NCI-H1436 treated with DMSO at 0.1 percent for 48 hours (cell line): Measurements from ENCODE around the gene NT5C3B.
"Not testable (repeated sequence)": the region's sequence is repeated elsewhere in the genome, so short reads cannot be mapped to it uniquely, and the experiment has no call there.

Source experiments
- DNase-seq: peaks from one replicate; lab custom pipeline; 2025; lab: John Stamatoyannopoulos, UW

The NT5C3B gene

DNA sequence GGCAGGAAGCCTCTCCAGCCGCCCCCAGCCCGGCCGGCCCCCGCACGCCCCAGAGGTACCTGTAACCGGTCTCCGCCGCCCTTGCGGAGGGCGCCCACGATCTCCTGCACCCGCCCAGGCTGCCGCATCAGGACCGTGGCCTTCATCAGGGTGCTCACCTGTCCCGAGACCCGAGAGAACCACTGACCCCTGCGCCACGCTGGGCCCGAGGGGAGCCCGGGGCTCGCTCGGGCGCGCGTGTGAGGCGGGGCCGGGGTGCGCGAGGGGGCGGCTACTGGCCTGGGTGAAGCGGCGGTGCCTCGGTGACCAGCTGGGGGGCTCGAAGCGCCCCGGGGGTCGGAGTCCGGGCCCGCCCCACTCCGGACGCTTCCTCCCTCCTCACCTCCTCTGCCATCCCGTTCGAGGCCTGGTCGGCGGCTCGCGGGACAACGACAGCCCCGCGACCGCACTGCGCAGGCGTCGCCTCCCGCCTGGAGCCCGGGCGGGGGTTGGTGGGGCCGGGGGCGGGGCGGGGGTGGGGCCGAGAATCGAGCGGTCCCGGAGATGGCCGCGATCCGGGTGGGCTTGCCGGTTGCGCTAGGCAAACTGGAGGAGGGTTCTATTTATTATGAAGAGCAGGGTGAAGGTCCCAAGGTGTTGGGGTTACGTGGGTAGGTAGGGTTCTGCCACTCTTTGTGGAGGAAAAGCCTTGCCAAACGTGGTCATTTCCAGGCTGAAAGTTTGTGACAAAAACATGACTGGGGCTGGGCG, at the start of gene NT5C3B:
Gene NT5C3B, minus strand, starts transcription at position 433 of the 750 bp plus-strand sequence. Its CDS starts 39 bp downstream, at position 394.
- DNase-seq, result no peak

DNA sequence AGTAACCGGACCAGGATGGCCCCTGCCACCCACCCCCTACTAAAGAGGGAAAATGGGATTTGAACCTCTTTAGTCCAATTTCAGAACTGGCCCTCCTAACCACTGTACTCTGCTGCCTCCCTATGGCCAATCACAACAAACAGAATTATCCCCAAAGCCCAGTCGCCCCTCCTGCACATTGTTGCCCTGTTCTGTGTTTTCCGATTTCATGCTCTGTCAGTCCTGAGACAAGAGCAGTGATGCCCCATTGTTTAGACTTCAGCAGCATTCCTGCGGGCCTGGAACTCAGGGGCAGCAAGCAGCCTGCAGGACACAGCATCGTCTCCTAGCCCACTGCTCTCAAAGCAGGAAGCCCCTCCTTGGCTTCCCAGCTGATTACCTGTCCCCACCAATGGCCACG, 49.7 kb upstream of the NT5C3B start:
- DNase-seq, result no peak

DNA sequence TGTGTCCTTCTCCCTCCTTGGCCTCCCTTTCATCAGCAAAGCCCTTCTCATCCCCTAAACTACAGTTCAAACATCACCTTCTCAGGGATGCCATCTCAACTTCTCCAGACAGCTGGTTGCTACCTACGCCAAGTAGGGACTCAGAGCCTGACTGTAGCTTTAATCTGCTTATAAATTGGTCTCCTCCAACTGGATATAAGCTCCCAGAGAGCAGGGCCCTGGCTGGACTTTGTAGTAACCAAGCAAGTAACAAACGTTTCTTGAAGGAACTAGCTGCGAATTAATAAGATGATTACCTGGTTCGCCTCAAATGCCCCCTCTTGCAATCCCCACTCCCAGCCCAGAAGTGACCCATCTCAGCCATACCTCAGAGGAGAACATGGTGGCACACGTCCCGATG, 46.7 kb upstream of the NT5C3B start:
- no peak for DNase-seq

DNA sequence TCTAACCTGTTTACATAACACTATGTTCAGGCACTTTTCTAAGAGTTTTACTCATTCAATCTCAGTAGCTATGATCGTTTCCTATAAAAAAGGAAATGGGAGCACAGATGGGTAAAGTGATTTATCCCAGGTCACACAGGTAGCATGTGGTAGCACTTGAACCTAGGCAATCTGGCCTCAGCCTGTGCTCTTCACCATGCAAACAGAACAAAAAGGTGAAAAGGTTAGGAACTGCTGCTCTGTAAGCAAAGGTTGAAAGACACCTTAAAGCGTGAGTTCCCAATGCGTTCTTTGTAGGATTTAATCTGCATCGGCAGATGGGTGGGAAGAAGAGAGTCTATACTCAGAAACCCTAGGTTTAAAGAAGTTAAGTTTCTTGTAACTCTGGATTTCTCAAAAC, 44.1 kb upstream of the NT5C3B start:
- DNase-seq, result no peak

DNA sequence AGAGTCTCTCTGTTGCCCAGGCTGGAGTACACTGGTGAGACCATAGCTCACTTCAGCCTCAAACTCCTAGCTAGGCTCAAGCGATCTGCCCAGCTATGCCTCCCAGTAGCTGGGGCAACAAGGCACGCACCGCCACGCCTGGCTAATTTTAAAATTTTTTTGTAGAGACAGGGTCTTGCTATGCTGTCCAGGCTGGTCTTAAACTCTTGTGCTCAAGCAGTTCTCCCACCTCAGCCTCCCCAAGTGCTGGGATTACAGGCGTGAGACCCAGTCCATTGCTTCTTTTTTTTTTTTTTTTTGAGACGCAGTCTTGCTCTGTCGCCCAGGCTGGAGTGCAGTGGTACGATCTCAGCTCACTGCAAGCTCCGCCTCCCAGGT, 38.2 kb upstream of the NT5C3B start:
- not testable (repeated sequence) for DNase-seq

DNA sequence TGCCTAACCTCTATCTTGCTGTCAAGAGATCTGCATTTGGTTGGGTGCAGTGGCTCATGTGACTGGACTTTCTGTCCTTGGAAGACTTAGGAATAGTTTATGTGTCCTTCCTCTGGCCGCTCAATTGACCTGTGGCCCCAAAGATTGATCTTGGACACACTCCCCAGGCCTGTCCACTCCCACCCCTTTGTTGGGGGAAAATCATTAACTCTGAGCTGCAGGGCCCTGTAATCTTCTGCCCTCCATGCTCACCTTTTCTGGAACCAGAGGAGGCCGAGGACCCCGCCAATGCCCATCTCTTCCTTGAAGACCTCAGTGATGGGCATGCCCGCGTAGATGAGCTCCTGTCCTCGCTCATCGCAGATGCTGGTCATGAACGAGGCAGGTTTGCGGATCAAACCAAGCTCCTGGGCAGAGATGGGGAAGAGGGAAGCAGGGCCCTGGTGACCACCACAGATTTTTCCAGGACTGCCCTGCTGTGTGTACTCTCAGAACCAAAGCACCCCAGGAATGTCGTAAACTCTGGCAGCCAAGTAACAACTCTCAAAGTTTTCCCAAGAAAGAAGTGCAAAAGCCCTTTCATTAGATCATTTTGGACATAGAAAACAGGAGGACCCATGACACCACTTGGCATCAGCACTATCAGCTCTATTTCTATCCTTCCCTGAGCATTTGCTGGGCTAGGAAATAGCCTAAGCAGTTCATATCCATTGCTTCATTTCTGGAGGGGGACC, 37.7 kb upstream of the NT5C3B start:
- no peak for DNase-seq

DNA sequence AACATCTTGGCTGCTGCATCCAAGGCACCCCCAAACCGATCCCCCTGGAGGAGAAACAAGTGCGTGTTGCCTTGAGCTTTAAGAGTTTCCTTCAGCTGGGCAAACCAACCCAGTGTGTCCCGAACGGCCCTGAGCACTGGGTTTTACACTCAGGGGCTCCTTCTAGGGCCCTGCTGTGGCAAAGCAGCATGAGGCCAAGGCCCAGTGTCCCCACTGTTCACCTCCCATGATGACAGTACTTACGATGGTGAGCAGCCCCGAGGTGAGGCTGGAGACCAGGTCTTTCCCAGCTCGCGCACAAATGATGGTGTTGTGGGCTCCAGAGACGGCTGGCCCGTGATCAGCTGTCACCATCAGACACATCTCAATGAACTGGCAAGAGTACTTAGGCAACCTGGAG, 35.8 kb upstream of the NT5C3B start:
- DNase-seq, result no peak

DNA sequence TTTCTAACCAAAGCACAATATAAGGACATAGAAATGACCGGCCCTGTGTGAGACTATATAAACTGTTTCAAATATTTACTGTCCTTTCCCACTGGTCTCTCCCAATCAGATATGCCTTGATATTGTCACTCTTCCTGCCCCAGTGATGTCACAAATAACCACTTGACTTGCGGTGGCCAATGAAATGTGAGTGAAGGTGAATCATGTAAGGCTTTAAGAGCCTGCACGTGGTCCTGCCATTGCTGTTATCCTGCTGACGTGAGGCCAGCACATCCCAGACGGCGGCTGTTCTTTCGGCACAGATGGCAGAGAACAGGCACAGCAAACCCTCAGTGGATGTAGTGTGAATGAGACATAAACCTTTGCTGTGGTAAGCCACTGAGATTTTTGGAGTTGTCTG, 34.6 kb upstream of the NT5C3B start:
- DNase-seq, result no peak

DNA sequence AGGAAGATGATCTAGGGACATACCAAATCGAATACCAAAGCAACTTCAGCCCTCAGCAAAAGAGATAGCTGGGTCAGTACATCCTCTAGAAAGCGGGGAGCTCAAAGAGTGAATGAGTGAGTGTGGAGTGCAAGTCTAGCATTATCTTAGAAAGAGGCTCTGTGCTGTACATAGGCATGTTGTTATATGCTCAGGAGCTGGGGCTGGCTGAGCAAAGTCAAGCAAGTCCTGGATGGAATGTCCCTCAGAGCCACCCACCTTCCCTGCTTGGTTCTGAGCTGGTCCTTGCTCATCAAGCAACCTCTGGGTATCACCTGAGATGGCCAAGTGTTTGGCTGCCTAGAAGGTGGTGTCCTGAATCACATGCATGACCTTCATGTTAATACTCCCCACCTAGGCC, 34.1 kb upstream of the NT5C3B start:
- DNase-seq, result no peak

DNA sequence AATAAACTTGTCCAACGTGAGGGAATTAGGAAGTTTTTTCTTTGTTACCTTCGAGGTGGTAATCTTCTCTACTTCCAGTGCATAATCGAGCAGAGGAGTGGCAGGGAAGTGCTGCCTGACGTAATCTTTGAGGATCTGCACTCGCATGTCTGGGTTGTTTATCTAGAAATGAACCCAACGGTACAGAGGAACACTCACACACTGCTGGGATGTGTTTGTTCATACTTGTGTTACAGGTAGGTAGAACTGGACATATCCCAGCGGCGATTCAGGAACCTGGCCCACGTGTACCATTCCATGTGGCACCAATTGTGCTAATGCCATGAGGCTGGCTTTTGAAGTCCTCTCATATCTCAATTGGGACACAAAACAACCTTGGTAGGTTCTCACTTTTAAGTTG, 33.4 kb upstream of the NT5C3B start:
- no peak for DNase-seq

DNA sequence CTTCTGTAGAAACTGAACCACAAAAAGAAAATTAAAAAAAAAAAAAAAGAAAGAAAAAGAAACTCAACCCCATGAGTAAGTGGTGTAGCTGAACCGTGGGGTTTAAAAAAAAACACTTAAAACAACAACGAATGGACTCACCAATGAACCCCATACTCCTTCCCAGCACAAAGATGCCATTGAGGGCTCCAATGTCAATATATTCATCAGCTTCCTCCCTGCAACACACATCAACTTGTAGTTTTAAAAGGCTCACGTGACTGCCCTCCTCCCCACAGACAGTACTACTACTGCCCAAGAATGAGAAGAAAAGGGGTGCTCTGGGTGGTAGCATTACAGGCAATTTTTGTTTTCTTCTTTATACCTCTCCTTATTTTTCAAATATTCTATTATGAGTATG, 32.5 kb upstream of the NT5C3B start:
- DNase-seq, result no peak

DNA sequence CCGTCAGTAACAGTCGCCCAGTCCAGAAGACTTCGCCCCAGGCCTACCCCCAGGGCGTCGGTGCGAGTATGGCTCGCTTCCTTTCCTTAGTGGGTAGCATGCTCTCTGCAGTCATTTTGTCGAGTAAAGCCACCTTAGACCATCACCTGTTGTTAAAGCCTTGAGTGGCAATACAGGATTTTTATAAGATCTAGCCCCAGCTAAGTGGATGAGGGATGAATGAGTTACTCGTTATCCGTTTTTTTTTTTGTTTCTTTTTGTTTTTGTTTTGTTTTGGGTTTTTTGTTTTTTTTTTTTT, 29.5 kb upstream of the NT5C3B start:
- DNase-seq, result no peak

DNA sequence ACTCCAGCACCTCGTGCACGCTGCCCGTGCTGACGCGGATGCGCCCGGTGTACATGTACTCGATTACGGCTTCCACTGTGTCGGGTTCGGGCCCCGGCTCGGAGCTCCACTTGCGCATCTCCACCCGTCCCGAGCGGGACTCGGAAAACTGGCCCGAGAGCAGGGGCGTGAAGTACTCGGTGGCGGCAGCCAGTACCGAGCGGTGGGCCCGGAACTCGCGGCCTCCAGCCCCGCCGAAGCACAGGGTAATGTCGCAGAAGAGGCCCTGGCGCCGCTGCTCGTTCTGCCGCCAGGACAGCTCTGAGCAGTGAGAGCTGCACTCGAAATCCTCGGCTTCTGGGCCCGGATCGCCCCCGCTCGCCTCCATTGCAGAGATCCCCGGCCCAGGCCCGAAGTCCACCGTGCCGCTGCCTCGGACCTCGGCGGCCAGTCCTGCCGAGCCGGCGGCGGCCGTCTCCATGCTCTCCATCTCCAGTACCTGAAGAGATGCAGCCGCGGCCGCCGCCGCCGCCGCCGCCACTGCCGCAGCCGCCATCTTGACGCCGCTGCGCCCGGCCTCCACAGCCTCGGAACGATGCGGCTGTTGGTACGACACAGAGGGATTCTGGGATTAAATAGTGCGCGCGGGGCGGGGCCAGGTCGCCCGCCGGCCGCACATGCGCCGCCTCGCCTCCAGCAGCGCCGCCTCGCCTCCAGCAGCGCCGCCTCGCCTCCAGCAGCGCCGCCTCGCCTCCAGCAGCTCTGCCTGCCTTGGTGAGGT, 29.0 kb upstream of the NT5C3B start, which contains the start of gene KLHL11:
Gene KLHL11, minus strand, starts transcription at position 588 of the 760 bp plus-strand sequence. Its CDS starts 53 bp downstream, at position 535.
- peak; percentile 56 for DNase-seq

DNA sequence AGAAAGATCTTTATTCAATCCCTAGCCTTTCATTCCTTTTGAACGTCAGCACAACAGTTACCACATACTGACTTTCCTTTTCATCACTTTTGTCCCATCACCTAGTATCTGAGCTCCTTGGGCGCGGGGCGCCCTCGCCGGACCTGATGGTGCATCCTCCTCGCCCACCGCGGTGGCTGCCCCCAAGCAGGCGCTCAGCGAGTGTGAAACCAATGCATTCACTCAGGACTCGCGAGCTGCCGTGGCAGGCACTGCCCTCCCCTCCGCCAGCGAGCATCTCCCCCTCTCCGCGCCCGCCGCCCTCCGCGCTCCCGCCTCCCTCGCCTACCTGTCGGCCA, 28.4 kb upstream of the NT5C3B start:
- DNase-seq, result no peak

DNA sequence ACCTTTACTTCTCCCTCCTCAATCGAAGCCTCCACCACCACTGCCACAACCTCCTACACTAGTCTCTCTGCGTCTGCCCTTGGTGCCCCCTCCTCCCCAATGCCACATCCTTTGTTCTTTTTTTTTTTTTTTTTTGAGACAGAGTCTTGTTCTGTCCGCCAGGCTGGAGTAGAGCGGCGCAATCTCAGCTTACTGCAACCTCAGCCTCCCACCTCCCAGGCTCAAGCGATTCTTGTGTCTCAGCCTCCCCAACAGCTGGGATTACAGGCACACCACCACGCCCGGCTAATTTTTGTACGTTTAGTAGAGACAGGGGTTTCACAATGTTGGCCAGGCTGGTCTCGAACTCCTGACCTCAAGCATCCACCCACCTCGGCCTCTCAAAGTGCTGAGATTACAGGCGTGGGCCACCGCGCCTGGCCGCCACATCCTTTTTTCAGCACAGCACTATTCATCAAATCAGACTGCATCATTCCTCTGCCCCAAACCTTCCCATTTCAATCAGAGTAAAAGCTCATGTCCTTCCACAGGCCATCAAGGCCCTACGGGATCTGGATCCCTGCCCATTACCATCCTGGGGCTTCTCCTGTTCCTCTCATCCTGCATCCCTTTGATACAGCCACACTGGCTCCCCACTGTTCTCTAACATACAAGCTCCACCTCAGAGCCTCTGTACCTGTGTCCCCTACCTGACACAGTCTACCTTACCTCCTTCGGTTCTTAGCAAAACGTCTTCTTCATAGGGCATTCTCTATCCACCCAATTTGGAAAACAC, 27.2 kb upstream of the NT5C3B start:
- no peak for DNase-seq

DNA sequence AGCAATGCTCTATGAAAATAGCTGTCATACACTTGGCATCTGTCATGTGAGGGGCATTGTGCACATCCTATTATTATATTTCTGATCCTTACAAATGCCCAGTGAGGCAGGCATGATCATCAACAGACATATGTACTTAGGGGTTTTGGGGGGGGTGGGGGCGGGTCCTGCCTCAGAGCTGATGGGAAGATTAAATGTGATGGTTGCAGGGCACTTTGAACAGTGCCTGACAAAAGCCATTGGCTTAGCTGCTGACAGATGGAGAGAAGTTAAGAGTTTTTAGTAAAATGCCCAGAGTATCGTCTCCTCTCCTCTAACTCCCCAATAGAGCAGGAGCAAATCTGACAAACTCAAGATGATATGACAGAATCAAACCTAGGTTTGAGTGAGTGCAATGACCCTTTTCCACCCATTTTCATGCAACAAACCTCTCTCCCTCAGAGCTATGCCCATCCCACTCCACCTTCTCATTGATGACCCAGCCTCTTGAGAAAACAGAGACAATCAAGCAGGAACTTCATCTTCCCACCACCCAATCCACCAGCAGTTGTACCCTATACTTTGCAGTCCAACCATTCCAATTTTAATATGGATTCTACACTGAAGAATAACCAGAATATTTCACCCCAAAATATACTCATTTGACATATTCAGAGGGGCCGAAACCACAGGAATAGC, 24.4 kb upstream of the NT5C3B start:
- DNase-seq, result no peak

DNA sequence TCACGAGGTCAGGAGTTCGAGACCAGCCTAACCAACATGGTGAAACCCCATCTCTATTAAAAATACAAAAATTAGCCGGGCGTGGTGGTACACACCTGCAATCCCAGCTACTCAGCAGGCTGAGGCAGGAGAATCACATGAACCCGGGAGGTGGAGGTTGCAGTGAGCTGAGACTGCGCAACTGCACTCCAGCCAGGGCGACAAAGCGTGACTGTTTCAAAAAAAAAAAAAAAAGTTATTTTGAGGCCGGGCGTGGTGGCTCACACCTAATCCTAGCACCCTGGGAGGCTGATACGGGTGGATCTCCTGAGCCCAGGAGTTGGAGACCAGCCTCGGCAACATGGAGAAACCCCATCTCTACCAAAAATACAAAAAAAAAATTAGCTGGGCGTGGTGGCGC, 15.3 kb upstream of the NT5C3B start:
- DNase-seq, result not testable (repeated sequence)

DNA sequence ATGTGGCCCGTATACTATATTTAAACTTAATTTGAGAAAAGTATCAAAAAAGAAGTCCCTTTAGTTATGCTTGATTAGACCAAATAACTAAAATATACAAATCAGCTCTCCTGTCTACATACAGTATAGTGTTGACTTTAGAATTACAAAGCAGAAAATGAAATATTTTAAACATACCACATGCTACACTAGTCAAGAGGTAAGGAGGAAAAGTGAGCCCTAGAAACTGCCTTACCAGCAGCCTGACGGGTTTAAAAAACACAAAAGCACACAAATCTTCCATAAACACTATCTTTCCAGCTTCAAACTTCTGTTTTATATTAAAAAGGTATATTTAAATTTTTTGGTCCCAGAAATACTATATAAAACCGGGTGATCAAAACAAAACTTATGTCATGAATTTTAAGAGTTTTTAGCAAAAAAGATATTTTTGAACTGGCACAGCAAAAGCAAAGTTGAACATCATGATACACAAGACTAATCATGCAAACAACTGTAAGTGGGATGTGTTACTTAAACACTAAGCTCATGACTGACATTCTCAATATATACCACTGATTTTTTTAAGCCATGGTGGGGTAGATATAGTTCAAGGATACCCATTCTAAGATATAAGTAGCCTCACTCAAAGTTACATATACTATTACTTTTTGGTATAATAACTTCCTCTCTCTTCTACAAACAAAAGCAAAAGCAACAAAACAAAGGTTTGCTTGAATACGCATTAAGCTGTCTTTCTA, 13.4 kb upstream of the NT5C3B start:
- no peak for DNase-seq

DNA sequence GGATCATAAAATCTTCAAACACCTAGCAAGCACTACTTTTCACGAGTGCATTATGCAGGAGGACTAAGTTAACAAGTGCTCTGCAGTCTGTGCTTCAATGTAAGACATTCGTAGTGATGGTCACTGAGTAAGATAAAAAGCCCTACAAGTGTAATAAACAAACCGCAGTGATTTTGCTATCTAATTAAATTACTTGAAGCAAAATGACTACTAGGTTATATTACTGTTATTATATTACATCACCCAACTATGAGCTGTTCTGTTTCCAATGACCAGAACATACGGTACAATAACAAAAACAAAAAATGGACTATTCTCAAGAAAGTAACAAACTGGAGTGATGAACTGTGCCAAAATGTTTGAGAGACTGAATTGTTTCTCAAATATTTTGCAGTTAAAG, 12.8 kb upstream of the NT5C3B start:
- DNase-seq, result no peak

DNA sequence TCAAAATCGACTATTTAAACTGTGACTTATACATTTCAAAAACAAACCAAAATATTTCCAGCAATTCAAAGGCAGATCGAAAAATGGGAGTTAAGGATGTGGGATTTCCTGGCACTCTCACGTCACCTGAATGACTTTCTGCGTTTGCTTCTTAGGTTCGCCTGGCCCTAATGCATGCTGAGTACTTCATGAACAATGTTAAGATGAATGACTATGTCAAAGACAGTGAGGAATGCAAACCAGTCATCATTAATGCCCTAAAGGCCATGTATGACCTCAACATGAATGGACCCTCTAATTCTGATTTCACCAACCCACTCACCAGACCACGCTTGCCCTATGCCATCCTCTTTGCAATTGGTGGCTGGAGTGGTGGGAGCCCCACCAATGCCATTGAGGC, 8.9 kb upstream of the NT5C3B start:
- no peak for DNase-seq

DNA sequence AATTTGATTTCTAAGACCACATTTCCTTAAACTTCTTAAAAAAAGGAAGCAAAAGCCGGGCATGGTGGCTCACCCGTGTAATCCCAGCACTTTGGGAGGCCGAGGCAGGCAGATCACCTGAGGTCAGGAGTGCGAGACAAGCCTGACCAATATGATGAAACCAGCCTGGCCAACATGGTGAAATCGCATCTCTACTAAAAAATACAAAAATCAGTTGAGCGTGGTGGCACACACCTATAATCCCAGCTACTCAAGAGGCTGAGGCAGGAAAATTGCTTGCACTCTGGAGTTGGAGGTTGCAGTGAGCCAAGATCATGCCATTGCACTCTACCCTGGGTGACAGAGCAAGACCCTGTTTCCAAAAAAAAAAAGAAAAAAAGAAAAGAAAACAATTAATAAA, 4.7 kb upstream of the NT5C3B start:
- DNase-seq, result not testable (repeated sequence)
